Spleen (tissue), 11 donors: ENCODE measurements around the gene G3BP2. TPM values are rescaled to one million over a fixed set of nuclear protein-coding genes. Genes with fewer than 3 reads are reported as not detected.
"Not testable (repeated sequence)": the region's sequence is repeated elsewhere in the genome, so short reads cannot be mapped to it uniquely, and the experiment has no call there.

ENCODE experiments used
- DNase-seq: peaks from one replicate; pipeline ENCODE4 v3.0.0-alpha.2; 2020
- H3K27ac ChIP-seq, 8 donors: fragments of 200-600 bp; sonication (generic) in 7 of 8; 1 replicate in 4 of 8; 2 replicates in 4 of 8; pipeline versions ENCODE4 v1.5.0 to v1.8.0; 2016 to 2021; ENCODE audit warnings: inconsistent platforms in 4 of 8, mild to moderate bottlenecking in 4 of 8, moderate library complexity in 1 of 8
- H3K27me3 ChIP-seq, 7 donors: fragments of 200-600 bp; sonication (generic) in 6 of 7; replicated peaks in 1 of 7; 1 replicate in 4 of 7; 2 replicates in 3 of 7; pipeline versions ENCODE4 v1.5.0 to v1.8.0; 2016 to 2021; ENCODE audit warnings: inconsistent platforms in 3 of 7, mild to moderate bottlenecking in 1 of 7
- H3K36me3 ChIP-seq, 6 donors: fragments of 200-600 bp; sonication (generic) in 5 of 6; 1 replicate in 4 of 6; 2 replicates in 2 of 6; pipeline versions ENCODE4 v1.5.0 to v1.8.0; 2016 to 2021; ENCODE audit warnings: inconsistent platforms in 2 of 6
- H3K4me1 ChIP-seq, 6 donors: fragments of 200-600 bp; sonication (generic) in 5 of 6; 1 replicate in 3 of 6; 2 replicates in 3 of 6; pipeline versions ENCODE4 v1.5.0 to v1.8.0; 2016 to 2021; ENCODE audit warnings: inconsistent platforms in 3 of 6
- H3K4me3 ChIP-seq, 8 donors: fragments of 200-600 bp; sonication (generic) in 7 of 8; 1 replicate in 4 of 8; 2 replicates in 4 of 8; pipeline versions ENCODE4 v1.5.0 to v1.8.0; 2016 to 2021; ENCODE audit warnings: inconsistent platforms in 4 of 8, mild to moderate bottlenecking in 4 of 8, moderate library complexity in 2 of 8
- H3K9me3 ChIP-seq, 8 donors: fragments of 200-600 bp; sonication (generic) in 7 of 8; 1 replicate in 4 of 8; 2 replicates in 4 of 8; pipeline versions ENCODE4 v1.5.0 to v1.8.0; 2016 to 2021; ENCODE audit warnings: inconsistent platforms in 4 of 8
- POLR2A ChIP-seq, 3 donors: fragments of 450-650 bp; IDR thresholded peaks; one replicate each; pipeline ENCODE4 v1.5.1; 2017; ENCODE audit warnings: antibody characterized with exemption in 3 of 3, mild to moderate bottlenecking in 1 of 3
- POLR2AphosphoS5 ChIP-seq, 3 donors: sonication (generic); formaldehyde crosslinking; IDR thresholded peaks; one replicate each; pipeline ENCODE4 v1.5.1; 2017; ENCODE audit warnings: antibody characterized with exemption in 3 of 3
- WGBS, 5 donors: extraction: QIAGEN DNeasy Blood & Tissue Kit in 3 of 5; methylation state at CpG; one replicate each; pipeline versions ENCODE4 v1.1.5 to v1.1.7; 2013 to 2018; 5-methylcytosine and 5-hydroxymethylcytosine counted together
- intact Hi-C: fragments of 100-400 bp; cut with DNase I; formaldehyde crosslinking; loops from one replicate; pipeline ENCODE4 v1.15.0; 2023; ENCODE audit warnings: low total_unique reads
- polyA plus RNA-seq, 3 donors: library from polyadenylated mRNA; stranded (reverse); fragments of 200-250 nt; gene quantifications; one replicate each; pipeline ENCODE4 v1.2.1, GENCODE V29; 2013
- total RNA-seq, 7 donors: library from RNA; depleted of rRNA in 3 of 7; stranded (reverse); fragments of >200 nt in 3 of 7; fragmentation: NEBNext Ultra II Directional in 4 of 7; extraction: Animal tissue kit (Norgen Biotek cat#: 25700) in 4 of 7; gene quantifications; one replicate each; pipeline versions ENCODE4 v1.1.0 to v1.2.1, GENCODE V29; 2016 to 2021
- TF ChIP-seq, protein P1 (sequence below), 11 experiments: fragments of 200-600 bp in 7 of 11; fragments of 450-650 bp in 4 of 11; sonication (generic) in 4 of 11; IDR thresholded peaks in 8 of 11; conservative IDR thresholded peaks in 3 of 11; 1 replicate in 7 of 11; 2 replicates in 4 of 11; pipeline versions ENCODE4 v1.4.0 to v1.8.0; 2016 to 2021; ENCODE audit warnings: antibody characterized with exemption in 11 of 11, inconsistent platforms in 4 of 11, mild to moderate bottlenecking in 1 of 11
- donor health status: healthy with polysubstance abuse.
- donor health status: DM: no; HTN: no; CAD: no; lungs with moderate emphysema.
- donor health status: DM: no; HTN: no; CAD: no.
- donor health status: Bipolar disorder and iron deficiency.
- donor health status: healthy.
- donor health status: DM: no; HTN: no; CAD: no.
- donor health status: DM: yes; HTN: yes; CAD: no.

G3BP2 gene
- total and polyA plus RNA-seq, 10 donors, result 15.2 to 113 (median 102) TPM

DNA sequence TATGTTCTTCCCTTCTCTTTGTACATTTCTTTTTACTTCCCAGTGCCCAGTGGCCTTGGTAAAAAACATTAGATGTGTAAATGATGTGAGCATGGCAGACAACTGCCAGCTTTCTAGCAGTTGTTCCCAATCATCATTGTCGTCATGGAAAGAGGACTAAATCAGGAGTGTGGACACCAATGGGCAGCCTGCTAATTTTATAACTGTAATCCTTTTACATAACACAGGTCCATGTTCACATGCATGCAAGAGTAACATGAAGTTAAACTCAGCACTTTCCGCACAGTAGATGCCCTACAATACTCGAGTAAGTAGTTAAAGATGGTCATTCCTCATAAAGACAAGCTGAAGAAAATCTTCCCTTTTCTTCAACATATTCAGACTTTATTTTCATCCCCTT is 23.4 kb upstream of the G3BP2 start:
- no peaks in the 10 kb centered on the region for H3K9me3 ChIP-seq
- WGBS, 5 donors, result 77 to 98% (median 96%) methylated on average over 3 of the region's 3 CpGs
- DNase-seq, result no peak
- H3K27ac ChIP-seq, result peak overlapping the region in 1 of 8 donors; percentile 2
- H3K4me3 ChIP-seq, result no peak overlapping the region
- TF ChIP-seq, protein P1, sequence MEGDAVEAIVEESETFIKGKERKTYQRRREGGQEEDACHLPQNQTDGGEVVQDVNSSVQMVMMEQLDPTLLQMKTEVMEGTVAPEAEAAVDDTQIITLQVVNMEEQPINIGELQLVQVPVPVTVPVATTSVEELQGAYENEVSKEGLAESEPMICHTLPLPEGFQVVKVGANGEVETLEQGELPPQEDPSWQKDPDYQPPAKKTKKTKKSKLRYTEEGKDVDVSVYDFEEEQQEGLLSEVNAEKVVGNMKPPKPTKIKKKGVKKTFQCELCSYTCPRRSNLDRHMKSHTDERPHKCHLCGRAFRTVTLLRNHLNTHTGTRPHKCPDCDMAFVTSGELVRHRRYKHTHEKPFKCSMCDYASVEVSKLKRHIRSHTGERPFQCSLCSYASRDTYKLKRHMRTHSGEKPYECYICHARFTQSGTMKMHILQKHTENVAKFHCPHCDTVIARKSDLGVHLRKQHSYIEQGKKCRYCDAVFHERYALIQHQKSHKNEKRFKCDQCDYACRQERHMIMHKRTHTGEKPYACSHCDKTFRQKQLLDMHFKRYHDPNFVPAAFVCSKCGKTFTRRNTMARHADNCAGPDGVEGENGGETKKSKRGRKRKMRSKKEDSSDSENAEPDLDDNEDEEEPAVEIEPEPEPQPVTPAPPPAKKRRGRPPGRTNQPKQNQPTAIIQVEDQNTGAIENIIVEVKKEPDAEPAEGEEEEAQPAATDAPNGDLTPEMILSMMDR (IDR thresholded peaks at IDR 0.05 in 8 of 11, conservative IDR thresholded peaks at IDR 0.05 in 3 of 11), result no peak
- TF ChIP-seq POLR2AphosphoS5 (IDR thresholded peaks at IDR 0.05) (no peak), POLR2A (IDR thresholded peaks at IDR 0.05) (no peak)
- peaks cover 0 to 6% (median 0%) of the 10 kb centered on the region in 6 donors for H3K36me3 ChIP-seq
- peaks cover 0 to 19% (median 14%) of the 10 kb centered on the region in 6 donors for H3K4me1 ChIP-seq
- H3K27me3 ChIP-seq, result no peaks in the 10 kb centered on the region
- intact Hi-C loops, result no loop called here

DNA sequence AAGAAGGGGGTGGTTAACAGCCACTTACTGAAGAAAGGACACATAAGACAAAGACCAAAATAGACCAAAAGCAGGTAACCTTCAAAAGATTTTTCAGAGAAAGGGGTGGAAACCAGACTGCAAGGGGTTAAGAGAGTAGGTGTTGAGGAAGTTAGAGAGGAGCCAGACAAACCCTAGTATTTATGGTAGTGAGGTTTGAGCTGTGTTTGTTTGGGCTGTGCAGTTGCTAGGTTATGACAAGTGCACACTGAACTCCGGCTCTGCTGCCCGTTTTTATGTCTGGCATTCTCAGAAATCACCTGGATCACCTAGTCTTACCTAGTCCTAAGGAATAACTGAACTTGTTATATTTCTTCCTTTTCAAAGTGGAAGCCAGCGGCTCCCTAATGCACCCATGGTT is 22.9 kb upstream of the G3BP2 start:
- DNase-seq, result no peak
- 49 to 59% (median 53%) methylated on average over 3 of the region's 3 CpGs for WGBS, 5 donors
- intact Hi-C loops, result no loop called here

GRCh38 chr4:75692066-75692465 is 18.9 kb upstream of the G3BP2 start:
- H3K4me1 ChIP-seq, DNase-seq, H3K4me3 ChIP-seq, intact Hi-C loops, H3K36me3 ChIP-seq, H3K27ac ChIP-seq, H3K27me3 ChIP-seq, H3K9me3 ChIP-seq: not testable (repeated sequence)
- 94 to 96% (median 95%) methylated on average over 5 of the region's 5 CpGs for WGBS, 5 donors

More for the DNA sequence above, 22.9 kb upstream of the G3BP2 start:
- Histone ChIP-seq H3K36me3 (peaks cover 0 to 6% (median 0%) of the 10 kb centered on the region in 6 donors), H3K27me3 (no peaks in the 10 kb centered on the region), H3K9me3 (no peaks in the 10 kb centered on the region), H3K4me1 (peaks cover 0 to 19% (median 14%) of the 10 kb centered on the region in 6 donors), H3K4me3 (no peak overlapping the region), H3K27ac (peak overlapping the region in 1 of 8 donors; percentile 2)
- no peak for TF ChIP-seq POLR2AphosphoS5 (IDR thresholded peaks at IDR 0.05)
- no peak for TF ChIP-seq POLR2A (IDR thresholded peaks at IDR 0.05)
- TF ChIP-seq, protein P1 (IDR thresholded peaks at IDR 0.05 in 8 of 11, conservative IDR thresholded peaks at IDR 0.05 in 3 of 11), result no peak

- H3K9me3 ChIP-seq, H3K27me3 ChIP-seq, H3K4me1 ChIP-seq, DNase-seq, H3K4me3 ChIP-seq, intact Hi-C loops, H3K36me3 ChIP-seq: not testable (repeated sequence)
- WGBS, 5 donors, result 95 to 100% (median 96%) methylated on average over 1 of the region's 1 CpG
- peak overlapping the region in 1 of 8 donors; percentile 24 for H3K27ac ChIP-seq
Observed at GRCh38 chr4:75687125-75687524, 13.9 kb upstream of the G3BP2 start.

GRCh38 chr4:75686346-75686745 is 13.1 kb upstream of the G3BP2 start:
- DNase-seq, result no peak
- Histone ChIP-seq H3K4me3 (no peak overlapping the region), H3K27me3 (no peaks in the 10 kb centered on the region), H3K4me1 (peaks cover 0 to 4% (median 0%) of the 10 kb centered on the region in 6 donors), H3K27ac (peak overlapping the region in 1 of 8 donors; percentile 4), H3K36me3 (peaks cover 0 to 4% (median 0%) of the 10 kb centered on the region in 6 donors), H3K9me3 (peaks cover 0 to 8% (median 0%) of the 10 kb centered on the region in 8 donors)
- intact Hi-C loops, result no loop called here
- TF ChIP-seq, protein P1 (IDR thresholded peaks at IDR 0.05 in 8 of 11, conservative IDR thresholded peaks at IDR 0.05 in 3 of 11), result no peak
- TF ChIP-seq POLR2A (IDR thresholded peaks at IDR 0.05), result no peak
- no peak for TF ChIP-seq POLR2AphosphoS5 (IDR thresholded peaks at IDR 0.05)
- 28 to 63% (median 44%) methylated on average over 2 to 3 of the region's 3 CpGs for WGBS, 5 donors
